HepG2 (cell line): ENCODE measurements around the gene ZNF226. TPM values are rescaled to one million over a fixed set of nuclear protein-coding genes. Genes with fewer than 3 reads are reported as not detected.
"Not testable (repeated sequence)": the region's sequence is repeated elsewhere in the genome, so short reads cannot be mapped to it uniquely, and the experiment has no call there.

Source experiments
- ATAC-seq: fragments of 200-7000 bp; cut with Tn5 transposase; 3 replicates; pipeline ENCODE4 v1.9.1; 2020; ENCODE audit warnings: mild to moderate bottlenecking, moderate library complexity
- BruUV-seq: library from RNA; stranded (reverse); fragments of 400-500 nt; replicated peaks from 2 replicates; lab custom pipeline; 2021; lab: Mats Ljungman, UMichigan
- CTCF ChIA-PET: fragments of 300-600 bp; formaldehyde crosslinking; extraction: SDS; loops from one replicate; lab custom pipeline; 2021; ENCODE audit warnings: low total read pairs, inconsistent platforms, low intra/inter-chr PET ratio; lab: Yijun Ruan, JAX
- POLR2A ChIA-PET: fragments of 350-600 bp; sonication (Branson Sonifier 250); formaldehyde crosslinking; loops from one replicate; lab custom pipeline; 2020; ENCODE audit warnings: antibody characterized with exemption, inconsistent platforms; lab: Yijun Ruan, JAX
- DNase-seq: peaks from one replicate; pipeline ENCODE4 v3.0.0-alpha.2; 2015; ENCODE audit warnings: low spot score
- FAIRE-seq: peaks from 3 replicates; lab custom pipeline; 2011; peaks lifted over from hg19 to GRCh38; lab: Jason Lieb, UNC
- H2AFZ ChIP-seq: one replicate; pipeline ENCODE4 v1.6.1; 2011; ENCODE audit warnings: low read length, inconsistent platforms
- H3K27ac ChIP-seq: fragments of 300-600 bp; 3 replicates; pipeline ENCODE4 v1.8.0; 2011; ENCODE audit warnings: mixed run types, mild to moderate bottlenecking, mixed read lengths, low read length, inconsistent platforms; ENCODE audit not compliant: insufficient read depth; ENCODE audit errors: extremely low read length
- H3K27me3 ChIP-seq, 2 experiments: fragments of 200-600 bp in 1 of 2; 2 replicates in 1 of 2; 3 replicates in 1 of 2; pipeline versions ENCODE4 v1.6.0 to v1.8.0; 2011; ENCODE audit warnings: low read length in 2 of 2, mild to moderate bottlenecking in 2 of 2, moderate library complexity in 2 of 2, inconsistent platforms in 1 of 2; ENCODE audit not compliant: insufficient read depth in 2 of 2, control insufficient read depth in 1 of 2
- H3K36me3 ChIP-seq, 2 experiments: fragments of 200-600 bp in 1 of 2; replicated peaks in 1 of 2; 2 replicates in 1 of 2; 3 replicates in 1 of 2; pipeline versions ENCODE4 v1.5.1 to v1.8.0; 2011; ENCODE audit warnings: low read length in 2 of 2, inconsistent platforms in 1 of 2; ENCODE audit not compliant: insufficient read depth in 2 of 2, control insufficient read depth in 1 of 2
- H3K4me1 ChIP-seq: 2 replicates; pipeline ENCODE4 v1.5.1; 2012; ENCODE audit warnings: low read length, inconsistent platforms; ENCODE audit not compliant: insufficient read depth
- H3K4me2 ChIP-seq: 2 replicates; pipeline ENCODE4 v1.6.0; 2011; ENCODE audit warnings: low read depth, low read length, inconsistent platforms
- H3K4me3 ChIP-seq, 3 experiments: fragments of 200-600 bp in 1 of 3; sonication (generic), shearing (Covaris generic) in 1 of 3; replicated peaks in 1 of 3; 2 replicates each; pipeline ENCODE4 v1.5.1; 2011 to 2016; ENCODE audit warnings: low read length in 3 of 3, inconsistent platforms in 2 of 3, low read depth in 2 of 3, mild to moderate bottlenecking in 2 of 3, control low read depth in 1 of 3, mixed read lengths in 1 of 3; ENCODE audit not compliant: insufficient read depth in 1 of 3
- H3K79me2 ChIP-seq: one replicate; pipeline ENCODE4 v1.6.1; 2011; ENCODE audit warnings: low read length, inconsistent platforms; ENCODE audit not compliant: insufficient read depth
- H3K9ac ChIP-seq: 2 replicates; pipeline ENCODE4 v1.6.0; 2011; ENCODE audit warnings: mild to moderate bottlenecking, low read depth, low read length, inconsistent platforms; ENCODE audit not compliant: insufficient read depth
- H3K9me3 ChIP-seq: 2 replicates; pipeline ENCODE4 v1.5.1; 2012; ENCODE audit warnings: mild to moderate bottlenecking, low read length
- H4K20me1 ChIP-seq: 2 replicates; pipeline ENCODE4 v1.6.0; 2011; ENCODE audit warnings: inconsistent platforms, mild to moderate bottlenecking, low read length, moderate library complexity; ENCODE audit not compliant: insufficient read depth
- GATA4 ChIP-seq: sonication (generic); IDR thresholded peaks from 2 replicates; pipeline ENCODE4 v1.6.1; 2016; ENCODE audit warnings: antibody characterized with exemption, low read depth, borderline replicate concordance
- MXD4 ChIP-seq: IDR thresholded peaks from 2 replicates; pipeline ENCODE4 v1.6.1; 2016; ENCODE audit warnings: mild to moderate bottlenecking, missing biosample characterization, missing genetic modification reagents
- NR2F6 ChIP-seq, 2 experiments: IDR thresholded peaks; 2 replicates each; pipeline ENCODE4 v1.6.1; 2016; ENCODE audit warnings: antibody characterized with exemption in 1 of 2, mild to moderate bottlenecking in 1 of 2
- SRSF4 ChIP-seq: fragments of 200-400 bp; formaldehyde crosslinking; IDR thresholded peaks from one replicate; pipeline ENCODE4 v1.6.1; 2018; ENCODE audit warnings: mild to moderate bottlenecking, low read depth, low read length, moderate library complexity; ENCODE audit not compliant: poor library complexity, severe bottlenecking
- SSRP1 ChIP-seq: IDR thresholded peaks from 2 replicates; pipeline ENCODE4 v1.6.1; 2016; ENCODE audit warnings: control low read depth
- STAT5B ChIP-seq: sonication (generic); formaldehyde crosslinking; IDR thresholded peaks from 2 replicates; pipeline ENCODE4 v1.4.0; 2020; ENCODE audit warnings: missing genetic modification reagents
- TARDBP ChIP-seq: sonication (generic); formaldehyde crosslinking; IDR thresholded peaks from 2 replicates; pipeline ENCODE4 v1.8.0; 2022; ENCODE audit warnings: mild to moderate bottlenecking, missing genetic modification reagents
- TEAD2 ChIP-seq: sonication (generic); formaldehyde crosslinking; IDR thresholded peaks from 2 replicates; pipeline ENCODE4 v1.9.0; 2021; ENCODE audit warnings: missing genetic modification reagents
- ZFP37 ChIP-seq: sonication (generic); formaldehyde crosslinking; IDR thresholded peaks from 2 replicates; pipeline ENCODE4 v1.4.0; 2020; ENCODE audit warnings: missing genetic modification reagents, borderline replicate concordance
- ZNF510 ChIP-seq: sonication (generic); formaldehyde crosslinking; IDR thresholded peaks from 2 replicates; pipeline ENCODE4 v1.4.0; 2020; ENCODE audit warnings: low read depth, mild to moderate bottlenecking, missing genetic modification reagents
- ZNF567 ChIP-seq: sonication (generic); formaldehyde crosslinking; IDR thresholded peaks from 2 replicates; pipeline ENCODE4 v1.8.1; 2023; ENCODE audit warnings: mild to moderate bottlenecking, missing genetic modification reagents, borderline replicate concordance
- ZNF605 ChIP-seq: sonication (generic); formaldehyde crosslinking; IDR thresholded peaks from 2 replicates; pipeline ENCODE4 v1.8.0; 2022; ENCODE audit warnings: mild to moderate bottlenecking, missing genetic modification reagents
- ZNF614 ChIP-seq: IDR thresholded peaks from 2 replicates; pipeline ENCODE4 v1.6.1; 2018; ENCODE audit warnings: missing biosample characterization, missing genetic modification reagents, inconsistent platforms, borderline replicate concordance
- WGBS: methylation state at CpG from one replicate; pipeline ENCODE4 v1.1.6; 2017; ENCODE audit warnings: low lambda C conversion rate; 5-methylcytosine and 5-hydroxymethylcytosine counted together
- in situ Hi-C: cut with HindIII; loops from 2 replicates; pipeline ENCODE4 v1.10.0; 2017; ENCODE audit warnings: low pct_unique_long_range_greater_than_20kb; ENCODE audit not compliant: extremely low pct_ligation_motif_present
- intact Hi-C: fragments of 100-400 bp; cut with micrococcal nuclease; formaldehyde crosslinking; loops from one replicate; pipeline ENCODE4 v1.10.0; 2022; ENCODE audit not compliant: unreplicated experiment
- polyA plus RNA-seq, 8 experiments: library from polyadenylated mRNA; depleted of rRNA in 3 of 8; stranded (reverse) in 7 of 8; unstranded in 1 of 8; fragments of >200 nt; fragmentation: Illumina TruSeq in 4 of 8; extraction: Trizol in 4 of 8; gene quantifications; 2 replicates each; pipeline versions ENCODE4 v1.2.1 to v1.2.3, GENCODE V29; 2011 to 2016; ENCODE audit warnings: low read depth in 4 of 8, missing spikeins in 1 of 8, mixed read lengths in 1 of 8; ENCODE audit not compliant: insufficient read depth in 1 of 8
- total RNA-seq, 5 experiments: library from RNA; depleted of rRNA; stranded (reverse); fragments of >200 nt; fragmentation: Illumina TruSeq; extraction: Trizol; gene quantifications; 2 replicates each; pipeline ENCODE4 v1.2.3, GENCODE V29; 2016; ENCODE audit warnings: low read depth in 1 of 5
- TF ChIP-seq, protein P1 (sequence below): sonication (generic); formaldehyde crosslinking; IDR thresholded peaks from 2 replicates; pipeline ENCODE4 v1.4.0; 2020; ENCODE audit warnings: missing genetic modification reagents, mild to moderate bottlenecking, borderline replicate concordance

ZNF226 gene
- total and polyA plus RNA-seq, 2 of the 13 experiments (the other 11 are each of a cell fraction or from before 2014, with no cell fraction given), result 8.3 to 16.0 TPM

DNA sequence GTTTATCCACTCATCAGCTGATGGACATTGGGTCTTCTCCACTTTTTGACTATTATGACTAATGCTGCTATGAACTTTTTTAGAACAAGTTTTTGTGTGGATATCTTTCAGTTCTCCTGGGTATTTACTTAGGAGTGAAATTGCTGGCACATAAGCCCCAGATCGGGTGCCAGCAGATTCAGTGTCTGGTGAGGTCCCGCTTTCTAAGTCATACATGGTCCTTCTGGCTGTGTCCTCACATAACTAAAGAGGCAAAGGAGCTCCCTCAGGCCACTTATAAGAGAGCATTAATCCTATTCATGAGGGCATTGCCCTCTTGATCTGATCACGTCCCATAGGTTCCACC lies 600 bp upstream of the ZNF226 start (continued):
- TF ChIP-seq MXD4 (peak; percentile 4; the same call in 1 of the 2 replicates), ZNF614 (no peak), ZNF510 (peak; percentile 40; the same call in 1 of the 2 replicates)

DNA sequence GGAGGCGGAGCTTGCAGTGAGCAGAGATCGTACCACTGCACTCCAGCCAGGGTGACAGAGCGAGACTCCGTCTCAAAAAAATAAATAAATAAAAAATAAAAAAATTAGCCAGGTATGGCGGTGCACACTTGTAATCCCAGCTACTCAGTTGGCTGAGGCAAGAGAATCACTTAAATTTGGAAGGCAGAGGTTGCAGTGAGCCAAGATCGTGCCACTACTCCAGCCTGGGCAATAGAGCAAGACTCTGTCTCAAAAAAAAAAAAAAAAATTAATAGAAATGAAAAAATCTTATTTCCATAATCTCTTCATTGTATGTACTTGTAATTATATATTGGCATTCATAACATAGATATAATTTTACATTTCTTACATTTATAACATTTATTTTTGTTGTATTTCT lies 5.8 kb downstream of the ZNF226 start:
- H3K27me3 ChIP-seq, H3K9ac ChIP-seq, H3K27ac ChIP-seq, H4K20me1 ChIP-seq, in situ Hi-C loops, DNase-seq, H2AFZ ChIP-seq, H3K4me2 ChIP-seq, FAIRE-seq, H3K79me2 ChIP-seq, H3K4me3 ChIP-seq, BruUV-seq, H3K9me3 ChIP-seq, ATAC-seq, POLR2A ChIA-PET, CTCF ChIA-PET, intact Hi-C loops: not testable (repeated sequence)
- H3K4me1 ChIP-seq, result peaks cover 12% of the 10 kb centered on the region
- WGBS, result 98% methylated on average over 6 of the region's 6 CpGs
- H3K36me3 ChIP-seq, result peaks cover 16 to 54% of the 10 kb centered on the region in 2 experiments

DNA sequence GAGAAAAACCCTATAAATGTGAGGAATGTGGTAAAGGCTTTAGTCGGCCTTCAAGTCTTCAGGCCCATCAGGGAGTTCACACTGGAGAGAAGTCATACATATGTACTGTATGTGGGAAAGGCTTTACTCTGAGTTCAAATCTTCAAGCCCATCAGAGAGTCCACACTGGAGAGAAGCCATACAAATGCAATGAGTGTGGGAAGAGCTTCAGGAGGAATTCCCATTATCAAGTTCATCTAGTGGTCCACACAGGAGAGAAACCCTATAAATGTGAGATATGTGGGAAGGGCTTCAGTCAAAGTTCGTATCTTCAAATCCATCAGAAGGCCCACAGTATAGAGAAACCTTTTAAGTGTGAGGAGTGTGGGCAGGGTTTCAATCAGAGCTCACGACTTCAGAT lies 11.7 kb downstream of the ZNF226 start:
- no peak for DNase-seq
- 100% methylated on average over 3 of the region's 3 CpGs for WGBS
- TF ChIP-seq STAT5B (CRISPR knock-in tag) (no peak), ZNF567 (no peak), NR2F6 (IDR thresholded peaks at IDR 0.05) (no peak), NR2F6 (CRISPR knock-in tag; IDR thresholded peaks at IDR 0.05) (no peak), TEAD2 (CRISPR knock-in tag) (no peak), SRSF4 (no peak), GATA4 (no peak), SSRP1 (CRISPR knock-in tag) (no peak), ZNF605 (CRISPR knock-in tag) (no peak), ZFP37 (CRISPR knock-in tag) (no peak), TARDBP (CRISPR knock-in tag) (no peak)
- TF ChIP-seq, protein P1, sequence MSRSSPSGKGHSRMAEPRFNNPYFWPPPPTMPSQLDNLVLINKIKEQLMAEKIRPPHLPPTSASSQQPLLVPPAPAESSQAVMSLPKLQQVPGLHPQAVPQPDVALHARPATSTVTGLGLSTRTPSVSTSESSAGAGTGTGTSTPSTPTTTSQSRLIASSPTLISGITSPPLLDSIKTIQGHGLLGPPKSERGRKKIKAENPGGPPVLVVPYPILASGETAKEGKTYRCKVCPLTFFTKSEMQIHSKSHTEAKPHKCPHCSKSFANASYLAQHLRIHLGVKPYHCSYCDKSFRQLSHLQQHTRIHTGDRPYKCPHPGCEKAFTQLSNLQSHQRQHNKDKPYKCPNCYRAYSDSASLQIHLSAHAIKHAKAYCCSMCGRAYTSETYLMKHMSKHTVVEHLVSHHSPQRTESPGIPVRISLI (CRISPR knock-in tag), result no peak

More for the DNA sequence above, 11.7 kb downstream of the ZNF226 start:
- BruUV-seq, result no TSS peak
- Histone ChIP-seq H3K27ac (no peak overlapping the region), H4K20me1 (no peaks in the 10 kb centered on the region), H3K4me3 (no peak overlapping the region), H3K9ac (no peak overlapping the region), H3K9me3 (peaks cover 21% of the 10 kb centered on the region; the same call in 1 of the 2 replicates), H3K4me2 (no peak overlapping the region), H2AFZ (no peak overlapping the region), H3K36me3 (peaks cover 11 to 57% of the 10 kb centered on the region in 2 experiments), H3K27me3 (no peaks in the 10 kb centered on the region), H3K4me1 (no peaks in the 10 kb centered on the region), H3K79me2 (no peaks in the 10 kb centered on the region)
- in situ Hi-C loops (no loop called here), intact Hi-C loops (no loop called here)
- ChIA-PET POLR2A (interaction anchor here (1.1 to 2.4 kb wide), 2 partner anchors 12 to 36 kb away, joined by 3 to 11 read pairs; partner anchors contain the start of genes ZNF226 and ZNF227), CTCF (no interaction called here)
- FAIRE-seq (no peak), ATAC-seq (no peak)
